ENCODE results near the gene LEMD2. TPM values are rescaled to one million over a fixed set of nuclear protein-coding genes. Genes with fewer than 3 reads are reported as not detected.

LEMD2 gene
- total RNA-seq, 4 donors from 2014 or later = 57.3 to 159 (median 112) TPM

DNA sequence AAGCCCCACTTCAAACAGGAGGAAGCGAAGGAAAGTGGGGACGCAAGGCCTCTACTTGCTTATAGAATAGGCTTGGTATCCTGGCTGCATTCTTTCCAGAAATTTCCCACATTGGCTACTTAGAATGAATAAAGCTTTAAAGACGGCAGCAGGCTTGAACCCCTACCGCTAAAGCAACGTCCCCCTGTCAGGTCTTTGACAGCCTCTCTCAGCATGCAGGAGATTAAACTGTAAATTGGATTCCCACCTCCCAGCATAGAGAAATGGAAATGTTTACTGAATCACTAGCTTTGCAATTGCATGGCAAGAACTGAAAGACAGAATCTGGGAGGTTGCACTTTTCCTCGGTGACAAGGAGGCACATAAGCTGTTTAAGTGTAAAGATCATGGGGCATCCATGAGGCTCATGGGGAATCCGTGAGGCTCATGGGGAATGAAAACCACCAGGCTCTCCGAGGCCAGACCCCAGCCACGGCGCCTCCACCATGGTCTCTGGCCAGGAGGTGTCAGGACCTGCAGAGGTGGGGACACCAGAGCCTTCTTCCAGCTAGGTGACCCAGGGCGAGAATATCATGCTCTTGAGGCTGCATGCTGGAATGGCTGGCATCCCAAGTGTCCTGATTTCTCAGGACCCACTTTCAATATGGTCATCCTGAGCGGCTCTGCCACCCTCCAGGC lies 10.3 kb downstream of the LEMD2 start:
- Histone ChIP-seq H3K9me3 (no peaks in the 10 kb centered on the region), H3K27ac (no peak overlapping the region), H3K4me1 (no peaks in the 10 kb centered on the region), H3K4me3 (no peak overlapping the region), H3K36me3 (peaks cover 0 to 83% (median 42%) of the 10 kb centered on the region in 4 donors), H3K27me3 (no peaks in the 10 kb centered on the region)
- intact Hi-C loops (cut with DNase I; ENCODE audit: low total_unique reads) = loop anchor here (1.0 kb wide), 1 partner anchor 25 kb away; no protein-coding TSS in a partner anchor
- WGBS, 2 donors (ENCODE audit: low coverage in 1 of 2) = 85 to 88% methylated on average over 7 to 12 of the region's 12 CpGs
- in situ Hi-C loops (cut with MboI; ENCODE audit: low pct_ligation_motif_present in 1 of 4, low pct_unique_long_range_greater_than_20kb in 1 of 4, low sequenced_read_pairs in 3 of 4) = loop anchor here in 3 of 4 donors (10.0 kb wide), 3 partner anchors 246 to 376 kb away; no protein-coding TSS in a partner anchor
- no peak for TF ChIP-seq POLR2A (IDR thresholded peaks at IDR 0.05)
- TF ChIP-seq EP300 (IDR thresholded peaks at IDR 0.05; ENCODE audit: low read depth) = no peak
- TF ChIP-seq POLR2AphosphoS5 (IDR thresholded peaks at IDR 0.05) = no peak
- TF ChIP-seq, protein P1, sequence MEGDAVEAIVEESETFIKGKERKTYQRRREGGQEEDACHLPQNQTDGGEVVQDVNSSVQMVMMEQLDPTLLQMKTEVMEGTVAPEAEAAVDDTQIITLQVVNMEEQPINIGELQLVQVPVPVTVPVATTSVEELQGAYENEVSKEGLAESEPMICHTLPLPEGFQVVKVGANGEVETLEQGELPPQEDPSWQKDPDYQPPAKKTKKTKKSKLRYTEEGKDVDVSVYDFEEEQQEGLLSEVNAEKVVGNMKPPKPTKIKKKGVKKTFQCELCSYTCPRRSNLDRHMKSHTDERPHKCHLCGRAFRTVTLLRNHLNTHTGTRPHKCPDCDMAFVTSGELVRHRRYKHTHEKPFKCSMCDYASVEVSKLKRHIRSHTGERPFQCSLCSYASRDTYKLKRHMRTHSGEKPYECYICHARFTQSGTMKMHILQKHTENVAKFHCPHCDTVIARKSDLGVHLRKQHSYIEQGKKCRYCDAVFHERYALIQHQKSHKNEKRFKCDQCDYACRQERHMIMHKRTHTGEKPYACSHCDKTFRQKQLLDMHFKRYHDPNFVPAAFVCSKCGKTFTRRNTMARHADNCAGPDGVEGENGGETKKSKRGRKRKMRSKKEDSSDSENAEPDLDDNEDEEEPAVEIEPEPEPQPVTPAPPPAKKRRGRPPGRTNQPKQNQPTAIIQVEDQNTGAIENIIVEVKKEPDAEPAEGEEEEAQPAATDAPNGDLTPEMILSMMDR (IDR thresholded peaks at IDR 0.05) = no peak
- no peak for DNase-seq

DNA sequence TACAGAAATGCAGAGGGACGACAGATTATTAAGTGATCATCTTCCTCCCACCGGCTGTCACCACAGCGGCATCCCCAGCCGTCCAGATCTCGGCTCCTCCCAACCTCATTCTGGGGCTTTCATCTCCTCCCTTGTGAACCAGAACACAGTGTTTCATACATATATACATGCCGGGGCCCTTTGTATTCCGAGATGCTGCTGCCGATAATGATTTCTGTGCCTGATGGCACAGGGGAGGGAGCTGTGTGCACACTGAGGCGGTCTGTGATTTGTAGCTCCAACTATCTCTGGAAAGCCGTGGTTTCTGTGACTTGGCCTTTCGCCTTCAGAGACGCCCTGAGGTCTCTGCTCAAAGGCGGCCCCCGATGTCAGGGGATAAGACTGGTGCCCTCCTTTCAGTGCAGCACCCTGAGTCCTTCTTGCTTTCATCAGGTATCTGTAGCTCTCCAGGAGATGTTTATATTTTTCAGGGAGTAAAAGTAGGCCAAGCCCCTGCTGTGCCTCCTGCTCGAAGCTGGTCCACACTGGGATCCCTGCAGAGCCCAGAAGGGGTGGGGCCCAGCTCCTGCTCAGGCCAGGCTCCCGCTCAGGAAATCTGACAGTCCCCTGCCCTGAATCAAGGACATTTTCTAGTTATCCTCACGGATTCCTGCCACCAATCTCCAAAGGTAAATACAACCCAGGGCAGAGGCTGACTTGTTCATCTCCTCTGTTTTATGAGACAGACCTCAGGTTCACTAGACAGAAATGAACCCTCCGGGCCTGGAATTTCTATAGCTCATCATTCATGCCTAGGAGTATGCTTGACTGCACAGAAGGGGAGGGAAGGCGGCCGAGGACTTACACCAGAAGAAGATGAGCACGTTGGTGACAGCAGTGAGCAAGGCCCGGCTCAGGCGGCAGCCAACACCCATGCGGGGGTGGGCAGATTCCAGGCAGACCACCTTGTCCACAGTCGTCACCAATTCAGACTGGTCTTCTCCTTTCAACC lies 11.2 kb downstream of the LEMD2 start:
- DNase-seq = no peak
- Histone ChIP-seq H3K36me3 (peaks cover 0 to 75% (median 42%) of the 10 kb centered on the region in 4 donors), H3K4me3 (no peak overlapping the region), H3K27me3 (no peaks in the 10 kb centered on the region), H3K4me1 (no peaks in the 10 kb centered on the region), H3K27ac (no peak overlapping the region), H3K9me3 (no peaks in the 10 kb centered on the region)
- in situ Hi-C loops (cut with MboI; ENCODE audit: low pct_ligation_motif_present in 1 of 4, low pct_unique_long_range_greater_than_20kb in 1 of 4, low sequenced_read_pairs in 3 of 4) (loop anchor here in 3 of 4 donors (10.0 kb wide), 3 partner anchors 247 to 377 kb away; no protein-coding TSS in a partner anchor), intact Hi-C loops (cut with DNase I; ENCODE audit: low total_unique reads) (loop anchor here (1.0 kb wide), 1 partner anchor 26 kb away; no protein-coding TSS in a partner anchor)
- TF ChIP-seq, protein P1 (IDR thresholded peaks at IDR 0.05) = no peak
- TF ChIP-seq POLR2A (IDR thresholded peaks at IDR 0.05) = no peak
- no peak for TF ChIP-seq EP300 (IDR thresholded peaks at IDR 0.05; ENCODE audit: low read depth)
- no peak for TF ChIP-seq POLR2AphosphoS5 (IDR thresholded peaks at IDR 0.05)
- WGBS, 2 donors (ENCODE audit: low coverage in 1 of 2) = 95% methylated on average over 25 of the region's 25 CpGs; no CpG with 5 or more reads in 1 of the 2 donors

DNA sequence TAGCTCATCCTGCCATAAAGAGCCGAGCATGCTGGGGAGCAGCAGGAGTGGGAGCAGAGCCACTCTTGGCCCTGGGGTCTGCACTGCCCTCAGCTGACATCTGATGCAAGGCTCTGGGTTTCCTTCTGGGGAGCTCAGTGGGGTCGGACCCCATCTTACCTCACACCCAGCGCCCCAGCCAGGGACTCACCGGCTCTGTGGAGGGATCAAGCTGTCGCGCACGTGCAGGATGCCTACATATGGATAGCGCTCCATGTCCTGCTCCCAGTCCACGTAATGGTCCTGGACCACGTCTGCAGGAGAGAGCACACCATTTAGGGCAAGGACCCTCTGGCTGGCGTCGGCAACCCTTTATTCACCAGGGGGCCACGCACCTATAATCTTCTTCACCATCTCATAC lies 12.2 kb downstream of the LEMD2 start:
- peaks cover 5 to 7% (median 6%) of the 10 kb centered on the region in 4 donors for H3K4me1 ChIP-seq
- no peak for DNase-seq
- in situ Hi-C loops (cut with MboI; ENCODE audit: low pct_ligation_motif_present in 1 of 4, low pct_unique_long_range_greater_than_20kb in 1 of 4, low sequenced_read_pairs in 3 of 4) (loop anchor here in 3 of 4 donors (10.0 kb wide), 3 partner anchors 248 to 378 kb away; no protein-coding TSS in a partner anchor), intact Hi-C loops (cut with DNase I; ENCODE audit: low total_unique reads) (no loop called here)
- TF ChIP-seq, protein P1 (IDR thresholded peaks at IDR 0.05) = no peak
- TF ChIP-seq POLR2A (IDR thresholded peaks at IDR 0.05) = no peak
- TF ChIP-seq POLR2AphosphoS5 (IDR thresholded peaks at IDR 0.05) = no peak
- H3K36me3 ChIP-seq = peaks cover 0 to 71% (median 40%) of the 10 kb centered on the region in 4 donors
- 93% methylated on average over 12 of the region's 13 CpGs; no CpG with 5 or more reads in 1 of the 2 donors for WGBS, 2 donors (ENCODE audit: low coverage in 1 of 2)
- no peak overlapping the region for H3K27ac ChIP-seq
- no peaks in the 10 kb centered on the region for H3K27me3 ChIP-seq
- H3K9me3 ChIP-seq = no peaks in the 10 kb centered on the region
- H3K4me3 ChIP-seq = no peak overlapping the region
